Epidermal melanocyte (primary cell): ENCODE measurements around the gene PSMB9.

Experiments
- DNase-seq: peaks from one replicate; pipeline ENCODE4 v3.0.0; 2011; ENCODE audit warnings: low spot score; ENCODE audit not compliant: insufficient read length

PSMB9 gene

GRCh38 chr6:32905078-32905477 lies 51.1 kb downstream of the PSMB9 start:
- no peak for DNase-seq

GRCh38 chr6:32906539-32906938 lies 52.5 kb downstream of the PSMB9 start:
- DNase-seq = no peak

GRCh38 chr6:32908897-32909296 lies 54.9 kb downstream of the PSMB9 start:
- no peak for DNase-seq
